Activated CD8-positive, alpha-beta T cell treated with anti-CD3 and anti-CD28 coated beads for 36 hours (primary cell): ENCODE measurements around the gene RMI2. TPM values are rescaled to one million over a fixed set of nuclear protein-coding genes. Genes with fewer than 3 reads are reported as not detected.
A peak's percentile ranks its signal among the peaks of the same experiment; 100 is the strongest.

Source experiments
- ATAC-seq: fragments of 200-7000 bp; cut with Tn5 transposase; one replicate; pipeline ENCODE4 v1.10.0; 2021; ENCODE audit warnings: mild to moderate bottlenecking, moderate library complexity
- CTCF ChIA-PET: fragments of 350-600 bp; sonication (Branson Sonifier 250); formaldehyde crosslinking; loops from one replicate; lab custom pipeline; 2021; ENCODE audit warnings: antibody characterized with exemption; lab: Charles Lee
- POLR2A ChIA-PET: fragments of 350-600 bp; sonication (Branson Sonifier 250); formaldehyde crosslinking; loops from one replicate; lab custom pipeline; 2021; ENCODE audit warnings: antibody characterized with exemption; lab: Charles Lee
- DNase-seq: peaks from one replicate; pipeline ENCODE4 v3.0.0-alpha.2; 2020
- H3K27ac Mint-ChIP-seq: one replicate; pipeline ENCODE4 v1.8.0; 2021; ENCODE audit warnings: mild to moderate bottlenecking, mixed read lengths
- H3K27me3 Mint-ChIP-seq: one replicate; pipeline ENCODE4 v1.8.0; 2021; ENCODE audit warnings: mixed read lengths
- H3K36me3 Mint-ChIP-seq: one replicate; pipeline ENCODE4 v1.8.0; 2021; ENCODE audit warnings: low read depth, mixed read lengths
- H3K4me1 Mint-ChIP-seq: one replicate; pipeline ENCODE4 v1.8.0; 2021; ENCODE audit warnings: low read depth, mixed read lengths
- H3K4me3 Mint-ChIP-seq: one replicate; pipeline ENCODE4 v1.8.0; 2021; ENCODE audit warnings: mild to moderate bottlenecking, moderate library complexity, mixed read lengths
- H3K9me3 Mint-ChIP-seq: one replicate; pipeline ENCODE4 v1.8.0; 2021; ENCODE audit warnings: mixed read lengths
- CTCF ChIP-seq: fragments of 200-600 bp; IDR thresholded peaks from one replicate; pipeline ENCODE4 v1.8.0; 2022; ENCODE audit warnings: antibody characterized with exemption, mild to moderate bottlenecking
- intact Hi-C: fragments of 100-400 bp; cut with micrococcal nuclease; formaldehyde crosslinking; loops from one replicate; pipeline ENCODE4 v1.10.0; 2022
- total RNA-seq, 2 experiments: library from RNA; stranded (reverse); gene quantifications; one replicate each; pipeline ENCODE4 v1.2.3, GENCODE V29; 2021

Gene RMI2
- total RNA-seq, 2 experiments from 2014 or later, result 53.1 to 57.7 TPM

- no peak for TF ChIP-seq CTCF
- Mint-ChIP-seq H3K27me3 (no peaks in the 10 kb centered on the region), H3K27ac (no peak overlapping the region), H3K9me3 (peaks cover 2% of the 10 kb centered on the region), H3K36me3 (no peaks in the 10 kb centered on the region), H3K4me1 (peaks cover 30% of the 10 kb centered on the region), H3K4me3 (no peak overlapping the region)
- ChIA-PET POLR2A (interaction anchor here (1.2 to 1.9 kb wide), 4 partner anchors 9 to 79 kb away, joined by 3 to 8 read pairs (median 4); no protein-coding TSS in a partner anchor), CTCF (no interaction called here)
- no peak for ATAC-seq
- intact Hi-C loops, result no loop called here
- no peak for DNase-seq
These were observed 13.3 kb upstream of the RMI2 start for GRCh38 chr16:11331967-11332366.

- no peak for ATAC-seq
- H3K27me3 Mint-ChIP-seq, result no peaks in the 10 kb centered on the region
- intact Hi-C loops, result no loop called here
- no peaks in the 10 kb centered on the region for H3K9me3 Mint-ChIP-seq
- ChIA-PET CTCF (interaction anchor here (1.3 to 1.5 kb wide), 2 partner anchors 22 to 23 kb away, joined by 3 to 4 read pairs; no protein-coding TSS in a partner anchor), POLR2A (interaction anchor here (0.6 to 1.9 kb wide), 6 partner anchors 8 to 1458 kb away, joined by 3 to 8 read pairs (median 4); partner anchors contain the start of gene SOCS1)
- no peaks in the 10 kb centered on the region for H3K36me3 Mint-ChIP-seq
- DNase-seq, result no peak
- H3K4me1 Mint-ChIP-seq, result peaks cover 20% of the 10 kb centered on the region
- H3K4me3 Mint-ChIP-seq, result no peak overlapping the region
- TF ChIP-seq CTCF, result no peak
- H3K27ac Mint-ChIP-seq, result no peak overlapping the region
These were observed 12.2 kb upstream of the RMI2 start for GRCh38 chr16:11333010-11333409.

GRCh38 chr16:11333702-11334101 lies 11.6 kb upstream of the RMI2 start:
- H3K9me3 Mint-ChIP-seq, result no peaks in the 10 kb centered on the region
- POLR2A ChIA-PET, result interaction anchor here (1.7 kb wide), 1 partner anchor 78 kb away, joined by 4 read pairs; the partner anchor contains the start of gene SOCS1
- H3K4me3 Mint-ChIP-seq, result no peak overlapping the region
- H3K4me1 Mint-ChIP-seq, result peaks cover 13% of the 10 kb centered on the region
- H3K36me3 Mint-ChIP-seq, result no peaks in the 10 kb centered on the region
- CTCF ChIA-PET, result interaction anchor here (1.3 to 1.5 kb wide), 2 partner anchors 21 to 22 kb away, joined by 3 to 4 read pairs; no protein-coding TSS in a partner anchor
- no peak overlapping the region for H3K27ac Mint-ChIP-seq
- intact Hi-C loops, result no loop called here
- no peak for TF ChIP-seq CTCF
- ATAC-seq (no peak), DNase-seq (no peak)
- H3K27me3 Mint-ChIP-seq, result no peaks in the 10 kb centered on the region

- no peak for TF ChIP-seq CTCF
These were observed 10.3 kb upstream of the RMI2 start for GRCh38 chr16:11334831-11335404.

GRCh38 chr16:11339075-11339474 lies 6.2 kb upstream of the RMI2 start:
- no peak for DNase-seq
- Mint-ChIP-seq H3K4me1 (peaks cover 15% of the 10 kb centered on the region), H3K4me3 (no peak overlapping the region), H3K36me3 (no peaks in the 10 kb centered on the region), H3K27ac (no peak overlapping the region), H3K27me3 (no peaks in the 10 kb centered on the region), H3K9me3 (no peaks in the 10 kb centered on the region)
- intact Hi-C loops, result no loop called here
- CTCF ChIA-PET, result interaction anchor here (1.7 kb wide), 1 partner anchor 83 kb away, joined by 3 read pairs; the partner anchor contains the start of gene SOCS1
- no peak for TF ChIP-seq CTCF
- POLR2A ChIA-PET, result interaction anchor here (1.3 kb wide), 1 partner anchor 85 kb away, joined by 3 read pairs; no protein-coding TSS in a partner anchor
- no peak for ATAC-seq

More at GRCh38 chr16:11334831-11335404, 10.3 kb upstream of the RMI2 start:
- intact Hi-C loops, result no loop called here
- H3K9me3 Mint-ChIP-seq, result no peaks in the 10 kb centered on the region
- DNase-seq (no peak), ATAC-seq (peak; percentile 55)
- no peak overlapping the region for H3K4me3 Mint-ChIP-seq
- peaks cover 5% of the 10 kb centered on the region for H3K4me1 Mint-ChIP-seq
- no peaks in the 10 kb centered on the region for H3K27me3 Mint-ChIP-seq
- ChIA-PET CTCF (interaction anchor here (0.6 kb wide), 1 partner anchor 17 kb away, joined by 3 read pairs; no protein-coding TSS in a partner anchor), POLR2A (no interaction called here)
- H3K36me3 Mint-ChIP-seq, result no peaks in the 10 kb centered on the region
- no peak overlapping the region for H3K27ac Mint-ChIP-seq
